GM13977 (cell line): ENCODE results near the gene KRTAP13-2.

Experiments used
- DNase-seq: peaks from one replicate; pipeline ENCODE4 v3.0.0; 2012; ENCODE audit warnings: low spot score
- CTCF ChIP-seq: IDR thresholded peaks from 2 replicates; pipeline ENCODE4 v1.5.1; 2012; ENCODE audit warnings: mild to moderate bottlenecking, control low read depth; ENCODE audit not compliant: insufficient read depth; ENCODE audit errors: extremely low read depth, missing control alignments
- in situ Hi-C: fragments of 300-500 bp; cut with MboI; formaldehyde crosslinking; loops from one replicate; pipeline ENCODE4 v1.12.0; 2022; ENCODE audit warnings: low sequenced_read_pairs, low pct_unique_long_range_greater_than_20kb, mixed read lengths, inconsistent platforms; ENCODE audit not compliant: unreplicated experiment

The KRTAP13-2 gene

GRCh38 chr21:30340714-30341573 is 31.1 kb downstream of the KRTAP13-2 start:
- peak; percentile 63 for TF ChIP-seq CTCF
- peak; percentile 3 for DNase-seq
- in situ Hi-C loops = no loop called here

- no peak for DNase-seq
- in situ Hi-C loops = no loop called here
- TF ChIP-seq CTCF = no peak
Measured at GRCh38 chr21:30338717-30339116, 33.4 kb downstream of the KRTAP13-2 start.

GRCh38 chr21:30337772-30338171 is 34.3 kb downstream of the KRTAP13-2 start:
- in situ Hi-C loops = no loop called here
- DNase-seq = no peak
- TF ChIP-seq CTCF = no peak

GRCh38 chr21:30337276-30337744 is 34.8 kb downstream of the KRTAP13-2 start, which contains the start of gene KRTAP27-1:
TSS of gene KRTAP27-1 (minus strand) at chr21:30337694. CDS start at chr21:30337668, 26 bp downstream.
- no peak for DNase-seq
- in situ Hi-C loops = no loop called here
- TF ChIP-seq CTCF = no peak

- in situ Hi-C loops = no loop called here
- TF ChIP-seq CTCF = no peak
- no peak for DNase-seq
Measured at GRCh38 chr21:30336596-30336995, 35.5 kb downstream of the KRTAP13-2 start.

- DNase-seq = no peak
- no peak for TF ChIP-seq CTCF
- in situ Hi-C loops = no loop called here
Measured at GRCh38 chr21:30333736-30334135, 38.3 kb downstream of the KRTAP13-2 start.
